Chondrocyte (in vitro differentiated cells): ENCODE data around the gene BBIP1. TPM values are rescaled to one million over a fixed set of nuclear protein-coding genes. Genes with fewer than 3 reads are reported as not detected.

Experiments
- DNase-seq: peaks from one replicate; pipeline ENCODE4 v3.0.0; 2021; ENCODE audit warnings: mixed read lengths, low spot score
- H3K27ac Mint-ChIP-seq: one replicate; pipeline ENCODE4 v1.8.0; 2021; ENCODE audit warnings: mild to moderate bottlenecking, moderate library complexity, mixed read lengths; ENCODE audit not compliant: unreplicated experiment
- H3K27me3 Mint-ChIP-seq: 2 replicates; pipeline ENCODE4 v1.8.0; 2021; ENCODE audit warnings: low read depth, mixed read lengths
- H3K36me3 Mint-ChIP-seq: 2 replicates; pipeline ENCODE4 v1.8.0; 2021; ENCODE audit warnings: low read depth, mixed read lengths
- H3K4me1 Mint-ChIP-seq: 2 replicates; pipeline ENCODE4 v1.8.0; 2021; ENCODE audit warnings: low read depth, mild to moderate bottlenecking, mixed read lengths
- H3K4me3 Mint-ChIP-seq: one replicate; pipeline ENCODE4 v1.8.0; 2021; ENCODE audit warnings: mild to moderate bottlenecking, moderate library complexity, mixed read lengths; ENCODE audit not compliant: unreplicated experiment
- H3K9me3 Mint-ChIP-seq: 2 replicates; pipeline ENCODE4 v1.8.0; 2021; ENCODE audit warnings: low read depth, mixed read lengths
- long read RNA-seq: library from polyadenylated mRNA; stranded (forward); transcript quantifications from one replicate; pipeline ENCODE4 v2.0.0, GENCODE V29; 2021
- total RNA-seq: library from RNA; stranded (reverse); gene quantifications from 3 replicates; pipeline ENCODE4 v1.2.1, GENCODE V29; 2021
- TF ChIP-seq, protein P1 (sequence below): fragments of 200-600 bp; sonication (generic); IDR thresholded peaks from 2 replicates; pipeline ENCODE4 v1.5.0; 2021; ENCODE audit warnings: antibody characterized with exemption, mild to moderate bottlenecking, moderate library complexity

Gene BBIP1, protein sequence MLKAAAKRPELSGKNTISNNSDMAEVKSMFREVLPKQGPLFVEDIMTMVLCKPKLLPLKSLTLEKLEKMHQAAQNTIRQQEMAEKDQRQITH
- total RNA-seq, result 22.2 to 26.4 TPM (median 25.0 TPM) in 3 replicates
- long read RNA-seq, full-length matches to known transcripts, result 9 of 11 reads
- long read RNA-seq, partial matches to known transcripts, result 2 of 11 reads
- long read RNA-seq, other reads (novel, unspliced or antisense), result 0 of 11 reads

DNA sequence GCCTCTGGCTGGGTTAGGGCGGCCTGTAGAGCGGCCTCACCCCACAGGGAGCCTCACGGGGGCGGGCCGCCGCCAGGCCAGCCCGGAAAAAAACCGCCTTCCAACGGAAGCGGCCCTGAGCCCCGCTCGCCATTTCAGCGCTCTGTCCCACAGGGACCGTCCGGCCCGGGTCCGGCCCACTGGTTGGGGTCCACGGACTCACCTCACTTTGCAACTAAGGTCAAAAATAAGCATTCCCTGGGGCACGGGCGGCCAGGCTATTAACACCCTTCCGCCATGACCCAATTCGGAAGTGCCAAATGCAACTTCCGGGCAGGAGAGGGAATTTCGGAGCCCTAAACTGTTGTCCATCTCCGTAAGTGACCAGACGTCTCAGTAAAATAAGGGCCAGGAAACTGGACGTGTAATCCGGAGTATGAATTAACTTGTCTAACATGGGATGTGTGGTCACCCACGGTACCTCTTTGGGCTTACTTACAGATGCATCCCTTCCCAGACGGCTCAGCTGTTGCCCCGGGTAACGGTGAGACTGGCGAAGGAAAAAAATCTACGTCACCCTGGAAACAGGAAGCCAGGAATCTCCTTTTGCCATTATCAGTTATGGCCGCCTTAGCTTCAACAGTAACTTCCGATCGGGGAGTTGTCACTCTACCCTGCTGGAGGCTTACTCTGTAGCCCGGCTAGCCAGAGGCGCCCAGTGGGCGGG, at the start of gene BBIP1:
BBIP1 (minus strand) TSS at position 538 of the 706 bp plus-strand sequence. CDS start 1,023 bp downstream, outside the sequence.
- H3K27ac Mint-ChIP-seq, result peak within 1 kb of the TSS; percentile 100
- H3K4me3 Mint-ChIP-seq, result peak within 1 kb of the TSS; percentile 91
- H3K27me3 Mint-ChIP-seq, result no peaks in the 10 kb centered on the region
- peak; percentile 98 for DNase-seq
- no peaks in the 10 kb centered on the region for H3K36me3 Mint-ChIP-seq
- peaks cover 63% of the 10 kb centered on the region for H3K4me1 Mint-ChIP-seq
- no peaks in the 10 kb centered on the region for H3K9me3 Mint-ChIP-seq
- TF ChIP-seq, protein P1, sequence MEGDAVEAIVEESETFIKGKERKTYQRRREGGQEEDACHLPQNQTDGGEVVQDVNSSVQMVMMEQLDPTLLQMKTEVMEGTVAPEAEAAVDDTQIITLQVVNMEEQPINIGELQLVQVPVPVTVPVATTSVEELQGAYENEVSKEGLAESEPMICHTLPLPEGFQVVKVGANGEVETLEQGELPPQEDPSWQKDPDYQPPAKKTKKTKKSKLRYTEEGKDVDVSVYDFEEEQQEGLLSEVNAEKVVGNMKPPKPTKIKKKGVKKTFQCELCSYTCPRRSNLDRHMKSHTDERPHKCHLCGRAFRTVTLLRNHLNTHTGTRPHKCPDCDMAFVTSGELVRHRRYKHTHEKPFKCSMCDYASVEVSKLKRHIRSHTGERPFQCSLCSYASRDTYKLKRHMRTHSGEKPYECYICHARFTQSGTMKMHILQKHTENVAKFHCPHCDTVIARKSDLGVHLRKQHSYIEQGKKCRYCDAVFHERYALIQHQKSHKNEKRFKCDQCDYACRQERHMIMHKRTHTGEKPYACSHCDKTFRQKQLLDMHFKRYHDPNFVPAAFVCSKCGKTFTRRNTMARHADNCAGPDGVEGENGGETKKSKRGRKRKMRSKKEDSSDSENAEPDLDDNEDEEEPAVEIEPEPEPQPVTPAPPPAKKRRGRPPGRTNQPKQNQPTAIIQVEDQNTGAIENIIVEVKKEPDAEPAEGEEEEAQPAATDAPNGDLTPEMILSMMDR, result no peak

DNA sequence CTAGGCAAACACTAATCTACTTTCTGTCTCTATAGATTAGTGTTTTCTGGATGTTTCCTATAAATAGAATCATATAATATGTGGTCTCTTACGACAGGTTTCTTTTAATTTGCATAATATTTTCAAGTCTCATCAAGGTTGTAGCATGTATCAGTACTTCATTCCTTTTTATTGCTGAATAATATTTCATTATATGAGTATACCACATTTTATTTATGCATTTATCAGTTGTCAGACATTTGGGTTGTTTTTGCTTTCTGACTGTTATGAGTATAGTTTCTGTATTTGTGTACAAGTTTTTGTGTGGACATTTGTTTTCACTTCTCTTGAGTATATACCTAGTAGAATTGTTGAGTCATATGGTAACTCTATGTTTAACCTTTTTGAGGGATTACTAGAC, 48.7 kb upstream of the BBIP1 start:
- Mint-ChIP-seq H3K4me3 (no peak overlapping the region), H3K9me3 (no peaks in the 10 kb centered on the region), H3K27ac (no peak overlapping the region), H3K4me1 (peaks cover 51% of the 10 kb centered on the region), H3K27me3 (no peaks in the 10 kb centered on the region), H3K36me3 (peaks cover 4% of the 10 kb centered on the region)
- no peak for DNase-seq
- TF ChIP-seq, protein P1, result no peak

DNA sequence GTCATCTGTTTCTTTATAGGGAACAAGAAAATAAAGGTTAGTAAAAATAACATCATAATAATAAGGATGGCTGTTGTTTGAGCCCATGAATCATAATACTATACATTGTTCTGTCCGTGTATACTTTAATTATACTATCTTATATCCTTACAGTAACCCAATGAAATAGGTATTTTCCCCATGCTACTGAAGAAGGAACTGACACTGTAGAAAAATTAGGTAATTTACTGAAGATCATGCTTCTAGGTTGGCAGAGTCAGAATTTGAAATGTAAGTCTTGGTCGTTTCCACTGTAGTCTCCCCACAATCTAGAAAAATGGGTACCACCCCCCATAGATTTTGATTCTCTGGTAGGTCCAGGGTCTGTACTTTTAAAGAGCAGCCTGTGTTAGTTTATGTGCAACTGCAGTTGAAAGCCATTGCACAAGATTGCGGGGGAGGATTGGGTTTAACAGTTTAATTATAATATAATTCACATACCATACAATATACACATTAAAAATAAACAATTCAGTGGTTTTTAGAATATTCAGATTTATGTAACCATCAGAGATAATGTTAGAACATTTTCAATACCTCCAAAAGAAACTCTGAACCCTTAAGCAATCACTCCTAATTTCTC, 48.1 kb upstream of the BBIP1 start:
- no peak for DNase-seq

DNA sequence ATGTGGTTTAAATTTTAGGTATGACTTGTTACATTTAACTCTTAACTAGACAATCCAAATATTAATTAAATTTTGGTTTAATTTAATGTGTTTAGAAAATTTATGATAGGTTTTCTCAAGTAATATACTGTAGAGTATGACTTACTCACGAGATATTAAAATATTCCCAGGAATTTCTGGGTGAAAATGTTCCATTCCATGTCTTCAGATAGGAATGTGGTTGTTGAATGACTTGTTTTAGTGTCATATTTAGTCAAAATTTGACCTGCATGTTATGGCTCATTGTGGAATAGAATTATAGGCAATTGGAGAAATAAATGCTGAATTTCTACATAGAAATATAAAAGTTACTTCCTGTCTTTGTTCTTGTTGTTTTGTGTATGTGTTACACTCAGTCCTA, 47.2 kb upstream of the BBIP1 start:
- Mint-ChIP-seq H3K27me3 (no peaks in the 10 kb centered on the region), H3K4me3 (no peak overlapping the region), H3K27ac (no peak overlapping the region), H3K36me3 (peaks cover 4% of the 10 kb centered on the region), H3K9me3 (no peaks in the 10 kb centered on the region), H3K4me1 (peaks cover 50% of the 10 kb centered on the region)
- TF ChIP-seq, protein P1, result no peak
- no peak for DNase-seq

More for the DNA sequence above, 48.1 kb upstream of the BBIP1 start:
- no peaks in the 10 kb centered on the region for H3K27me3 Mint-ChIP-seq
- H3K36me3 Mint-ChIP-seq, result peaks cover 4% of the 10 kb centered on the region
- H3K4me1 Mint-ChIP-seq, result peaks cover 53% of the 10 kb centered on the region
- no peaks in the 10 kb centered on the region for H3K9me3 Mint-ChIP-seq
- H3K4me3 Mint-ChIP-seq, result no peak overlapping the region
- no peak overlapping the region for H3K27ac Mint-ChIP-seq
- TF ChIP-seq, protein P1, result no peak

DNA sequence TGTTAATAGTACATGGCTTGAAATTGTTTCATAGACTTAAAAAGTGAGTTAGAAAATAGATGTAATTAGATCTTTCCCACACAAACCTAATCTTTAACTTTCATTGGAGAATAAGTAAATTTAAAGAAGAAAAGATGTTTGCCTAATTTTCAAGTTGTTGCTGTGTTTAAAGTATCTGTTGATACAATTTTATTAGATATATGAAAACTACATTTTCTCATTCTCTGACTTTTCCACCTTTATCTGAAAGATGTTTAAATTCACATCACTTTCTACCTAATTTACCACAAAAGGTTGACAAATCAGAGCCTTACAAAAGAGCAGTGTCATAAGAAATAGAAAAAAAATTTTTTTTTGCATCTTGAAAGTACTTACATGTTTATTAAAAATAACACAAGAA, 46.2 kb upstream of the BBIP1 start:
- TF ChIP-seq, protein P1, result no peak
- H3K27ac Mint-ChIP-seq, result no peak overlapping the region
- no peaks in the 10 kb centered on the region for H3K27me3 Mint-ChIP-seq
- H3K4me3 Mint-ChIP-seq, result no peak overlapping the region
- DNase-seq, result no peak
- H3K9me3 Mint-ChIP-seq, result no peaks in the 10 kb centered on the region
- peaks cover 4% of the 10 kb centered on the region for H3K36me3 Mint-ChIP-seq
- peaks cover 43% of the 10 kb centered on the region for H3K4me1 Mint-ChIP-seq
